ENCODE results near the gene SEMA3C. TPM values are rescaled to one million over a fixed set of nuclear protein-coding genes. Genes with fewer than 3 reads are reported as not detected.

Gene SEMA3C
- total and polyA plus RNA-seq, 12 donors = 2.4 to 20.5 (median 6.2) TPM

DNA sequence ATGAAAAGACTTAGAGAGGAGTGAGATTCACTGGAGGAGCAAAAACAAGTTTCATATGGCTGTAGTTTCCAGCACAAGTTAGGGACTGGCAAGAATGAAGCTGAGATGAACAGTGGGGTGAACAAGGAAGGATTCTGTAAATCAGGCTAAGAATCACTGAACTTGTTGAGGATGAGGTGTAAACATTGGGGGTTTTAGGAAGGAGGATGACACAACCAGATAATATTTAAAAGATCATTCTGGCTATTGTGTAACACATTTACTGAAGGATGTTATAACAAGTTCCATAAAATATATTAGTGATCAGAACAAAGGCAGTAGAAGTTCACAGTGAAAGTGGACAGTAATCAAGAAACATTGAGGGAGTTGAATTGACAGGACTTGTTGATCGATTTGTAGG lies 211.5 kb downstream of the SEMA3C start:
- Histone ChIP-seq H3K9me3 (replicated peaks in 1 of 3) (no peaks in the 10 kb centered on the region), H3K36me3 (replicated peaks in 1 of 2) (no peaks in the 10 kb centered on the region), H3K4me3 (no peak overlapping the region), H3K27me3 (no peaks in the 10 kb centered on the region), H3K27ac (no peak overlapping the region), H3K4me1 (replicated peaks in 1 of 2) (no peaks in the 10 kb centered on the region)
- 77 to 93% (median 80%) methylated on average over 1 of the region's 1 CpG for WGBS, 4 donors
- intact Hi-C loops (cut with DNase I) = no loop called here
- TF ChIP-seq, protein P1, sequence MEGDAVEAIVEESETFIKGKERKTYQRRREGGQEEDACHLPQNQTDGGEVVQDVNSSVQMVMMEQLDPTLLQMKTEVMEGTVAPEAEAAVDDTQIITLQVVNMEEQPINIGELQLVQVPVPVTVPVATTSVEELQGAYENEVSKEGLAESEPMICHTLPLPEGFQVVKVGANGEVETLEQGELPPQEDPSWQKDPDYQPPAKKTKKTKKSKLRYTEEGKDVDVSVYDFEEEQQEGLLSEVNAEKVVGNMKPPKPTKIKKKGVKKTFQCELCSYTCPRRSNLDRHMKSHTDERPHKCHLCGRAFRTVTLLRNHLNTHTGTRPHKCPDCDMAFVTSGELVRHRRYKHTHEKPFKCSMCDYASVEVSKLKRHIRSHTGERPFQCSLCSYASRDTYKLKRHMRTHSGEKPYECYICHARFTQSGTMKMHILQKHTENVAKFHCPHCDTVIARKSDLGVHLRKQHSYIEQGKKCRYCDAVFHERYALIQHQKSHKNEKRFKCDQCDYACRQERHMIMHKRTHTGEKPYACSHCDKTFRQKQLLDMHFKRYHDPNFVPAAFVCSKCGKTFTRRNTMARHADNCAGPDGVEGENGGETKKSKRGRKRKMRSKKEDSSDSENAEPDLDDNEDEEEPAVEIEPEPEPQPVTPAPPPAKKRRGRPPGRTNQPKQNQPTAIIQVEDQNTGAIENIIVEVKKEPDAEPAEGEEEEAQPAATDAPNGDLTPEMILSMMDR (IDR thresholded peaks at IDR 0.05) = no peak
- TF ChIP-seq POLR2A (IDR thresholded peaks at IDR 0.05) = no peak
- no peak for DNase-seq

DNA sequence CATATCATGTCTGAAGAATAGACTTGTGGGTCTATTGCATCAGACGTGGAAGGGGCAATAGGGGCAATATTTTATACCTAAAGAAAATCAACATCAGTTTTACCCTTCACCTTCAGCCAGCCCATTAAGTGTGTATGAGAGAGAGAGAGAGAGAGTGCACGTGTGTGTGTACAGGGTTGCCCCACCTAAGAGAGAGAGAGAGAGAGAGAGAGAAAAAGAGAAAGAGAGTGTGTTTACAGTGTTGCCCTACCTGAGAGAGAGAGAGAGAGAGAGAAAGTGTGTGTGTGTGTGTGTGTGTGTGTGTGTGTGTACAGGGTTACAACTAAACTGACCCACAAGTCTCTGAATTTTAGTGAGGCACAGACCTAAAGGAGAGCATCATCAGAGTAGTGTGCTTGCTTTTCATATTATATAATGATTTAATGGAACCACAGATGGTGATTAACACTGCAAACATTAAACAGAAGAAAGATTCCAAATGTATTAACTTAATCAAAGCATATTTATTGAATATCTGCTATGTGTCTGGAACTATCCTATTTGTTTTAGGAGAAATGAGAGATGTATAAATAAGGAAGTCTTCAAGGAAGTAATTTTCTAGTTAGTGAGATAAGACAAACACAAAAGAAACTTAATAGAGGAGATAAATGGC lies 213.6 kb downstream of the SEMA3C start:
- WGBS, 4 donors = 46 to 61% (median 47%) methylated on average over 2 of the region's 2 CpGs
- intact Hi-C loops (cut with DNase I) = no loop called here

DNA sequence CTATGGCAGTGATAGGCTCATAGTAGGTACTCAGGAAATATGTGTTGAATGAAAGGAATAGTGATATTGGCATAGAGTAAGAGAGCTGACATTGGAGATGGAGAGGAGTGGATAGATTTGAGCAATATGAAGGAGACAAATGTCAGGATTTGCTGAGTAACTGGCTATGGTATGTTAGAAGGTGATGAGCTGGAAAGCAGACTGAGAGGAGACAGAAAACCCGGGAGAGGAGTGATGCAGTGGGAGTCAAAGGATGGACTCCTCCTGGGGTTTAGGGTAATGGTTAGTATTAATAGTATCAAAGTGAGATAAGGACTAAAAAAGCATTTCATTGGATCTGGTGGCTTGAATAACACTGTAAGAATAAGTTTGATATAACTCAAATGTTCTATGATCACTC lies 215.6 kb downstream of the SEMA3C start:
- Histone ChIP-seq H3K27me3 (no peaks in the 10 kb centered on the region), H3K36me3 (replicated peaks in 1 of 2) (no peaks in the 10 kb centered on the region), H3K27ac (no peak overlapping the region), H3K4me1 (replicated peaks in 1 of 2) (no peaks in the 10 kb centered on the region), H3K4me3 (no peak overlapping the region), H3K9me3 (replicated peaks in 1 of 3) (no peaks in the 10 kb centered on the region)
- 67 to 88% (median 79%) methylated on average over 1 of the region's 1 CpG for WGBS, 4 donors
- no peak for DNase-seq
- intact Hi-C loops (cut with DNase I) = no loop called here
- TF ChIP-seq, protein P1 (IDR thresholded peaks at IDR 0.05) = no peak
- TF ChIP-seq POLR2A (IDR thresholded peaks at IDR 0.05) = no peak

More for the DNA sequence above, 213.6 kb downstream of the SEMA3C start:
- Histone ChIP-seq H3K27ac (no peak overlapping the region), H3K36me3 (replicated peaks in 1 of 2) (no peaks in the 10 kb centered on the region), H3K27me3 (no peaks in the 10 kb centered on the region), H3K4me3 (no peak overlapping the region), H3K4me1 (replicated peaks in 1 of 2) (no peaks in the 10 kb centered on the region), H3K9me3 (replicated peaks in 1 of 3) (no peaks in the 10 kb centered on the region)
- DNase-seq = no peak
- TF ChIP-seq, protein P1 (IDR thresholded peaks at IDR 0.05) = no peak
- TF ChIP-seq POLR2A (IDR thresholded peaks at IDR 0.05) = no peak

DNA sequence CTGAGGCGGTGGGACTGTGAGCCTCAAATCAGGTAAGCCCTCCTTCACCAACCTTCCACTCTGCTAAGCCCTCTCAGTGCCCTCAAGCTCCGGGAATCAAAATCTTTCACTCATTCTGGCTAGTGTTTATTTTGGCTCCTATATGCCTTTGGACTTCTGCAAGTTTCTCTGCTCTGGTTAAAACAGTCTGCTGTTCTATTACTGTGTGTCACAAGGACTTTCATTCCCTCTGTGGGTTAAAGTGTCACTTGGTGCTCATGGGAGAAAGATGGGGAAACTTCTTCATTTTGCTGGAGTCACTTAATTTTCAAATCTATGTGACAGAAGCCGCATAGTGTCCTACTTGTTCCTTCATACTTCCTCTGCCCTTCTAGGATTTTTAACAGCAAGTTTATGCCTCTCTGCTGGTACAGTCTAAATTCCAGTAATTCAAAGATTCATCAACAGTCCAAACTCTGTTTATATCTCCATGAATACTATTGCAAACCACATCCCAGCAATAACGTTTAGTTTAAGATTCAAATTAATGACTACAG lies 219.1 kb downstream of the SEMA3C start:
- Histone ChIP-seq H3K4me1 (replicated peaks in 1 of 2) (no peaks in the 10 kb centered on the region), H3K36me3 (replicated peaks in 1 of 2) (no peaks in the 10 kb centered on the region), H3K4me3 (no peak overlapping the region), H3K27me3 (peaks cover 1% of the 10 kb centered on the region), H3K9me3 (replicated peaks in 1 of 3) (no peaks in the 10 kb centered on the region), H3K27ac (no peak overlapping the region)
- WGBS, 4 donors = 59 to 64% (median 61%) methylated on average over 4 of the region's 4 CpGs
- no peak for TF ChIP-seq POLR2A (IDR thresholded peaks at IDR 0.05)
- TF ChIP-seq, protein P1 (IDR thresholded peaks at IDR 0.05) = no peak
- intact Hi-C loops (cut with DNase I) = loop anchor here in 1 of 2 donors (5.0 kb wide), 2 partner anchors 758 to 773 kb away; no protein-coding TSS in a partner anchor
- no peak for DNase-seq
